Endothelial cell of umbilical vein (primary cell): ENCODE data around the gene SERPINA6. TPM values are rescaled to one million over a fixed set of nuclear protein-coding genes. Genes with fewer than 3 reads are reported as not detected.

Source experiments
- BruUV-seq: library from RNA; stranded (reverse); fragments of 400-500 nt; replicated peaks from 2 replicates; lab custom pipeline; 2021; lab: Mats Ljungman, UMichigan
- CTCF ChIA-PET: fragments of 300-600, 350-600 bp; sonication (Branson Sonifier 250); formaldehyde crosslinking; loops from one replicate; lab custom pipeline; 2021; ENCODE audit warnings: antibody characterized with exemption, inconsistent platforms; lab: Charles Lee
- POLR2A ChIA-PET: fragments of 300-600, 350-600 bp; sonication (Branson Sonifier 250); formaldehyde crosslinking; loops from one replicate; lab custom pipeline; 2021; ENCODE audit warnings: antibody characterized with exemption, inconsistent platforms; lab: Charles Lee
- DNase-seq: peaks from one replicate; pipeline ENCODE4 v3.0.0-alpha.2; 2011; ENCODE audit warnings: low read depth, low spot score
- FAIRE-seq: peaks from 2 replicates; lab custom pipeline; 2011; peaks lifted over from hg19 to GRCh38; lab: Jason Lieb, UNC
- H2AFZ ChIP-seq: 2 replicates; pipeline ENCODE4 v1.6.0; 2012; ENCODE audit warnings: low read depth, low read length, control low read depth, inconsistent platforms
- H3K27ac ChIP-seq: 2 replicates; pipeline ENCODE4 v1.5.1; 2011; ENCODE audit warnings: low read depth, mild to moderate bottlenecking, control low read depth, low read length, moderate library complexity; ENCODE audit not compliant: insufficient read depth
- H3K27me3 ChIP-seq, 2 experiments: 2 replicates each; pipeline versions ENCODE4 v1.6.0 to v1.6.1; 2011; ENCODE audit warnings: low read length in 2 of 2, mixed read lengths in 1 of 2; ENCODE audit not compliant: control insufficient read depth in 2 of 2, insufficient read depth in 2 of 2
- H3K36me3 ChIP-seq, 2 experiments: 2 replicates in 1 of 2; 3 replicates in 1 of 2; pipeline ENCODE4 v1.5.1; 2011; ENCODE audit warnings: low read length in 2 of 2, mild to moderate bottlenecking in 1 of 2, moderate library complexity in 1 of 2; ENCODE audit not compliant: control insufficient read depth in 2 of 2, insufficient read depth in 2 of 2; ENCODE audit errors: extremely low read depth in 1 of 2
- H3K4me1 ChIP-seq: 3 replicates; pipeline ENCODE4 v1.5.1; 2011; ENCODE audit warnings: mild to moderate bottlenecking, low read length; ENCODE audit not compliant: control insufficient read depth, insufficient read depth; ENCODE audit errors: extremely low read depth
- H3K4me2 ChIP-seq: 2 replicates; pipeline ENCODE4 v1.6.1; 2011; ENCODE audit warnings: low read length, control low read depth, mixed read lengths; ENCODE audit not compliant: insufficient read depth
- H3K4me3 ChIP-seq, 3 experiments: fragments of 200-600 bp in 1 of 3; sonication (generic), shearing (Covaris generic) in 1 of 3; replicated peaks in 1 of 3; 2 replicates each; pipeline ENCODE4 v1.5.1; 2011 to 2016; ENCODE audit warnings: control low read depth in 3 of 3, low read length in 3 of 3, mild to moderate bottlenecking in 2 of 3, inconsistent platforms in 1 of 3, low read depth in 1 of 3, moderate library complexity in 1 of 3; ENCODE audit not compliant: insufficient read depth in 1 of 3
- H3K79me2 ChIP-seq: 2 replicates; pipeline ENCODE4 v1.6.0; 2012; ENCODE audit warnings: low read length, inconsistent platforms; ENCODE audit not compliant: control insufficient read depth, insufficient read depth
- H3K9ac ChIP-seq: replicated peaks from 2 replicates; pipeline ENCODE3; 2011; ENCODE audit warnings: low read length, control low read depth; ENCODE audit not compliant: insufficient read depth; ENCODE audit errors: extremely low read depth
- H3K9me1 ChIP-seq: replicated peaks from 3 replicates; pipeline ENCODE4 v1.6.0; 2011; ENCODE audit warnings: mild to moderate bottlenecking, low read length; ENCODE audit not compliant: control insufficient read depth, insufficient read depth; ENCODE audit errors: extremely low read depth
- H3K9me3 ChIP-seq: replicated peaks from 2 replicates; pipeline ENCODE4 v1.5.1; 2012; ENCODE audit warnings: low read length, inconsistent platforms; ENCODE audit not compliant: control insufficient read depth, insufficient read depth
- H4K20me1 ChIP-seq: replicated peaks from 2 replicates; pipeline ENCODE3; 2011; ENCODE audit warnings: mild to moderate bottlenecking, low read length; ENCODE audit not compliant: control insufficient read depth, insufficient read depth; ENCODE audit errors: extremely low read depth
- EZH2 ChIP-seq: IDR thresholded peaks from 2 replicates; pipeline ENCODE4 v1.6.1; 2012; ENCODE audit warnings: borderline replicate concordance, low read depth, mild to moderate bottlenecking, moderate library complexity, low read length, inconsistent platforms; ENCODE audit not compliant: severe bottlenecking
- FOS ChIP-seq: IDR thresholded peaks from 2 replicates; pipeline ENCODE4 v1.6.1; 2011; ENCODE audit warnings: mild to moderate bottlenecking, low read length, moderate library complexity, borderline replicate concordance; ENCODE audit not compliant: insufficient read depth
- GATA2 ChIP-seq: IDR thresholded peaks from 2 replicates; pipeline ENCODE4 v1.7.0; 2011; ENCODE audit warnings: low read depth, mild to moderate bottlenecking, moderate library complexity, mixed read lengths, low read length; ENCODE audit not compliant: insufficient read length, insufficient read depth
- JUN ChIP-seq: IDR thresholded peaks from 2 replicates; pipeline ENCODE4 v1.6.1; 2011; ENCODE audit warnings: borderline replicate concordance, low read depth; ENCODE audit not compliant: insufficient read length, insufficient read depth
- MYC ChIP-seq: IDR thresholded peaks from one replicate; pipeline ENCODE4 v1.6.1; 2011; ENCODE audit warnings: mild to moderate bottlenecking, low read depth, low read length
- POLR2A ChIP-seq: IDR thresholded peaks from 2 replicates; pipeline ENCODE4 v1.6.1; 2012; ENCODE audit warnings: low read depth, mild to moderate bottlenecking, control low read depth, low read length
- POLR2AphosphoS5 ChIP-seq: IDR thresholded peaks from 2 replicates; pipeline ENCODE4 v1.6.1; 2012; ENCODE audit warnings: low read depth, mild to moderate bottlenecking, control low read depth, low read length, moderate library complexity; ENCODE audit not compliant: insufficient read depth
- dilution Hi-C: fragments of 300-500 bp; cut with MboI; formaldehyde crosslinking; loops from one replicate; pipeline ENCODE4 v1.15.0; 2019; ENCODE audit warnings: low sequenced_read_pairs; ENCODE audit not compliant: extremely low pct_ligation_motif_present
- intact Hi-C: fragments of 100-400 bp; cut with micrococcal nuclease; formaldehyde crosslinking; loops from one replicate; pipeline ENCODE4 v1.10.0; 2022
- polyA plus RNA-seq, 4 experiments: library from polyadenylated mRNA; depleted of rRNA in 3 of 4; stranded (reverse) in 3 of 4; unstranded in 1 of 4; fragments of >200 nt; gene quantifications; 2 replicates each; pipeline versions ENCODE4 v1.2.1 to v1.2.3, GENCODE V29; 2011 to 2012; ENCODE audit warnings: missing spikeins in 1 of 4
- total RNA-seq: library from RNA; stranded (reverse); gene quantifications from 2 replicates; pipeline ENCODE4 v1.2.3, GENCODE V29; 2021
- TF ChIP-seq, protein P1 (sequence below): IDR thresholded peaks from 2 replicates; pipeline ENCODE4 v1.6.1; 2011; ENCODE audit not compliant: insufficient read depth, insufficient read length
- TF ChIP-seq, protein P2 (sequence below), 2 donors: IDR thresholded peaks; 1 replicate in 1 of 2; 2 replicates in 1 of 2; pipeline ENCODE4 v1.5.1; 2011; ENCODE audit warnings: low read length in 2 of 2, mild to moderate bottlenecking in 2 of 2, moderate library complexity in 2 of 2, control low read depth in 1 of 2, inconsistent platforms in 1 of 2, low read depth in 1 of 2; ENCODE audit not compliant: insufficient read depth in 1 of 2; ENCODE audit errors: extremely low read depth in 1 of 2

Gene SERPINA6
- total and polyA plus RNA-seq, 2 donors (not counting 3 experiments of a cell fraction or from before 2014, with no cell fraction given) = not detected

GRCh38 chr14:94361682-94362081, 38.5 kb upstream of the SERPINA6 start:
- H3K4me2 ChIP-seq = no peak overlapping the region
- FAIRE-seq (no peak), DNase-seq (no peak)
- BruUV-seq = no TSS peak
- no peaks in the 10 kb centered on the region for H3K4me1 ChIP-seq
- TF ChIP-seq FOS (no peak), EZH2 (no peak), JUN (no peak), GATA2 (no peak), POLR2AphosphoS5 (no peak), POLR2A (no peak)
- TF ChIP-seq, protein P1, sequence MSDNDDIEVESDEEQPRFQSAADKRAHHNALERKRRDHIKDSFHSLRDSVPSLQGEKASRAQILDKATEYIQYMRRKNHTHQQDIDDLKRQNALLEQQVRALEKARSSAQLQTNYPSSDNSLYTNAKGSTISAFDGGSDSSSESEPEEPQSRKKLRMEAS = no peak
- no peak overlapping the region for H3K27ac ChIP-seq
- no peaks in the 10 kb centered on the region for H4K20me1 ChIP-seq
- ChIA-PET POLR2A (no interaction called here), CTCF (no interaction called here)
- H2AFZ ChIP-seq = no peak overlapping the region
- H3K9ac ChIP-seq = no peak overlapping the region
- intact Hi-C loops (no loop called here), dilution Hi-C loops (no loop called here)
- H3K36me3 ChIP-seq = no peaks in the 10 kb centered on the region
- no peaks in the 10 kb centered on the region for H3K9me3 ChIP-seq
- no peaks in the 10 kb centered on the region for H3K9me1 ChIP-seq
- H3K79me2 ChIP-seq = no peaks in the 10 kb centered on the region
- H3K27me3 ChIP-seq = no peaks in the 10 kb centered on the region
- H3K4me3 ChIP-seq = no peak overlapping the region

GRCh38 chr14:94360945-94361565, 37.9 kb upstream of the SERPINA6 start:
- H3K4me2 ChIP-seq = no peak overlapping the region
- ChIA-PET CTCF (no interaction called here), POLR2A (no interaction called here)
- no peaks in the 10 kb centered on the region for H3K9me3 ChIP-seq
- no peak overlapping the region for H2AFZ ChIP-seq
- no peaks in the 10 kb centered on the region for H3K9me1 ChIP-seq
- no peak for FAIRE-seq
- dilution Hi-C loops (no loop called here), intact Hi-C loops (no loop called here)
- no peaks in the 10 kb centered on the region for H3K79me2 ChIP-seq
- TF ChIP-seq FOS (no peak), GATA2 (no peak), MYC (no peak), EZH2 (no peak), JUN (no peak), POLR2A (no peak), POLR2AphosphoS5 (no peak)
- TF ChIP-seq, protein P1 = no peak
- TF ChIP-seq, protein P2, sequence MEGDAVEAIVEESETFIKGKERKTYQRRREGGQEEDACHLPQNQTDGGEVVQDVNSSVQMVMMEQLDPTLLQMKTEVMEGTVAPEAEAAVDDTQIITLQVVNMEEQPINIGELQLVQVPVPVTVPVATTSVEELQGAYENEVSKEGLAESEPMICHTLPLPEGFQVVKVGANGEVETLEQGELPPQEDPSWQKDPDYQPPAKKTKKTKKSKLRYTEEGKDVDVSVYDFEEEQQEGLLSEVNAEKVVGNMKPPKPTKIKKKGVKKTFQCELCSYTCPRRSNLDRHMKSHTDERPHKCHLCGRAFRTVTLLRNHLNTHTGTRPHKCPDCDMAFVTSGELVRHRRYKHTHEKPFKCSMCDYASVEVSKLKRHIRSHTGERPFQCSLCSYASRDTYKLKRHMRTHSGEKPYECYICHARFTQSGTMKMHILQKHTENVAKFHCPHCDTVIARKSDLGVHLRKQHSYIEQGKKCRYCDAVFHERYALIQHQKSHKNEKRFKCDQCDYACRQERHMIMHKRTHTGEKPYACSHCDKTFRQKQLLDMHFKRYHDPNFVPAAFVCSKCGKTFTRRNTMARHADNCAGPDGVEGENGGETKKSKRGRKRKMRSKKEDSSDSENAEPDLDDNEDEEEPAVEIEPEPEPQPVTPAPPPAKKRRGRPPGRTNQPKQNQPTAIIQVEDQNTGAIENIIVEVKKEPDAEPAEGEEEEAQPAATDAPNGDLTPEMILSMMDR (IDR thresholded peaks at IDR 0.05; ENCODE audit: extremely low read depth in 1 of 2, insufficient read depth in 1 of 2, low read depth in 1 of 2, low read length in 2 of 2) = no peak
- BruUV-seq = no TSS peak
- H3K4me3 ChIP-seq = no peak overlapping the region
- H4K20me1 ChIP-seq = no peaks in the 10 kb centered on the region
- DNase-seq = no peak
- H3K27me3 ChIP-seq = no peaks in the 10 kb centered on the region
- no peaks in the 10 kb centered on the region for H3K4me1 ChIP-seq
- no peak overlapping the region for H3K9ac ChIP-seq
- no peaks in the 10 kb centered on the region for H3K36me3 ChIP-seq
- no peak overlapping the region for H3K27ac ChIP-seq
